ENCODE results near the gene POU5F1.

DNA sequence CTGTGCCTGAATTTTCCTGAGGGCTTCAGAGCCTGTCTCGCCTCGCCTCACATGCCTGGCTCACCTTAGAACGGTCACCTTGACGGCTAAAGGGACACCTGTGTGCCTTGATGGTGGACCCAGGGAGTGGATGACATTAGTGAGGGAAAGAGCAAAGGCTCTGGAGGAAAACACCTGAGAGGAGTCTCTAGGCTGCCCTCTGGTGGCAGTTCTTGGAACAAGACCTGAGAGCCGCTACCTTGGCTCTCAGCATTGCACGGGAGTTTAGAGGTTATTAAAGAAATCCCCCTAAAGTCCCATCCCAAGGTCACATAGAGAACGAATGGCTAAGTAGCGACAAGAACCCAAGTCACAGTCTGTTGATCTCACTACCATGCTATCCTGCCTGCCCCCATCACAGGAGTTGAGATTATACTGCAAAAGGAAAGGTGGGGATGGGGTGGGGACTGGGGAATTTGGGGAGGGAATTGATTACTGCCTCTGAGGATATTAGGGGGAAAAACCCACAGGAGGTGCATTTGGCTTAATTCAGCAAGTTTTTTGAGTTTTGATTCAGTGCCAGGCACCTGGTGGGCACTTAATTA lies 42.3 kb downstream of the POU5F1 start:
- TF ChIP-seq, protein P1, sequence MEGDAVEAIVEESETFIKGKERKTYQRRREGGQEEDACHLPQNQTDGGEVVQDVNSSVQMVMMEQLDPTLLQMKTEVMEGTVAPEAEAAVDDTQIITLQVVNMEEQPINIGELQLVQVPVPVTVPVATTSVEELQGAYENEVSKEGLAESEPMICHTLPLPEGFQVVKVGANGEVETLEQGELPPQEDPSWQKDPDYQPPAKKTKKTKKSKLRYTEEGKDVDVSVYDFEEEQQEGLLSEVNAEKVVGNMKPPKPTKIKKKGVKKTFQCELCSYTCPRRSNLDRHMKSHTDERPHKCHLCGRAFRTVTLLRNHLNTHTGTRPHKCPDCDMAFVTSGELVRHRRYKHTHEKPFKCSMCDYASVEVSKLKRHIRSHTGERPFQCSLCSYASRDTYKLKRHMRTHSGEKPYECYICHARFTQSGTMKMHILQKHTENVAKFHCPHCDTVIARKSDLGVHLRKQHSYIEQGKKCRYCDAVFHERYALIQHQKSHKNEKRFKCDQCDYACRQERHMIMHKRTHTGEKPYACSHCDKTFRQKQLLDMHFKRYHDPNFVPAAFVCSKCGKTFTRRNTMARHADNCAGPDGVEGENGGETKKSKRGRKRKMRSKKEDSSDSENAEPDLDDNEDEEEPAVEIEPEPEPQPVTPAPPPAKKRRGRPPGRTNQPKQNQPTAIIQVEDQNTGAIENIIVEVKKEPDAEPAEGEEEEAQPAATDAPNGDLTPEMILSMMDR (conservative IDR thresholded peaks at IDR 0.05; ENCODE audit: low read depth, low read length) = peak; percentile 83
- no peak for TF ChIP-seq EZH2 (IDR thresholded peaks at IDR 0.05; ENCODE audit: low read length, unreplicated experiment)
